Karpas-422 (cell line): ENCODE measurements around the gene MEIKIN. TPM values are rescaled to one million over a fixed set of nuclear protein-coding genes. Genes with fewer than 3 reads are reported as not detected.
"Not testable (repeated sequence)": the region's sequence is repeated elsewhere in the genome, so short reads cannot be mapped to it uniquely, and the experiment has no call there.

Source experiments
- DNase-seq: peaks from one replicate; pipeline ENCODE4 v3.0.0-alpha.2; 2015
- H2AFZ ChIP-seq: fragments of 200-600 bp; sonication (generic); 2 replicates; pipeline ENCODE4 v1.6.1; 2014; ENCODE audit warnings: antibody characterized with exemption, low read length, mixed read lengths
- H3K27ac ChIP-seq: fragments of 200-600 bp; sonication (generic); 2 replicates; pipeline ENCODE4 v1.5.1; 2014; ENCODE audit warnings: mild to moderate bottlenecking, low read length, moderate library complexity
- H3K27me3 ChIP-seq: fragments of 200-600 bp; sonication (generic); 2 replicates; pipeline ENCODE4 v1.6.1; 2014; ENCODE audit warnings: low read length, mixed read lengths
- H3K36me3 ChIP-seq: fragments of 200-600 bp; sonication (generic); 2 replicates; pipeline ENCODE4 v1.6.1; 2014; ENCODE audit warnings: low read length, mixed read lengths; ENCODE audit not compliant: insufficient read depth
- H3K4me1 ChIP-seq: fragments of 200-600 bp; sonication (generic); 2 replicates; pipeline ENCODE4 v1.6.1; 2014; ENCODE audit warnings: mild to moderate bottlenecking, low read length, mixed read lengths
- H3K4me2 ChIP-seq: fragments of 200-600 bp; sonication (generic); 2 replicates; pipeline ENCODE4 v1.6.1; 2014; ENCODE audit warnings: low read length, low read depth, mild to moderate bottlenecking; ENCODE audit not compliant: poor library complexity, severe bottlenecking
- H3K4me3 ChIP-seq: fragments of 200-600 bp; sonication (generic); 2 replicates; pipeline ENCODE4 v1.5.1; 2014; ENCODE audit warnings: mild to moderate bottlenecking, antibody characterized with exemption, low read length, mixed read lengths
- H3K79me2 ChIP-seq: fragments of 200-600 bp; sonication (generic); 2 replicates; pipeline ENCODE4 v1.6.1; 2014; ENCODE audit warnings: mild to moderate bottlenecking, low read length, mixed read lengths
- H3K9ac ChIP-seq: fragments of 200-600 bp; sonication (generic); 2 replicates; pipeline ENCODE4 v1.6.0; 2014; ENCODE audit warnings: low read length
- H3K9me2 ChIP-seq: fragments of 200-600 bp; sonication (generic), shearing (Covaris generic); replicated peaks from 2 replicates; pipeline ENCODE4 v1.6.0; 2014; ENCODE audit warnings: mild to moderate bottlenecking, low read length, moderate library complexity; ENCODE audit not compliant: insufficient read depth
- H3K9me3 ChIP-seq: fragments of 300-700, 200-600 bp; sonication (generic); 2 replicates; pipeline ENCODE4 v1.6.1; 2014; ENCODE audit warnings: low read length, mixed read lengths
- H4K20me1 ChIP-seq: fragments of 200-600 bp; sonication (generic); 2 replicates; pipeline ENCODE4 v1.6.1; 2014; ENCODE audit warnings: mild to moderate bottlenecking, antibody characterized with exemption, low read length, low read depth; ENCODE audit not compliant: insufficient read depth
- total RNA-seq: library from RNA; depleted of rRNA; stranded (reverse); fragments of >200 nt; shearing (Covaris generic); gene quantifications from 2 replicates; pipeline ENCODE4 v1.2.3, GENCODE V29; 2014; ENCODE audit warnings: low replicate concordance

The MEIKIN gene
- total RNA-seq, 1 experiment from 2014 or later: not detected

DNA sequence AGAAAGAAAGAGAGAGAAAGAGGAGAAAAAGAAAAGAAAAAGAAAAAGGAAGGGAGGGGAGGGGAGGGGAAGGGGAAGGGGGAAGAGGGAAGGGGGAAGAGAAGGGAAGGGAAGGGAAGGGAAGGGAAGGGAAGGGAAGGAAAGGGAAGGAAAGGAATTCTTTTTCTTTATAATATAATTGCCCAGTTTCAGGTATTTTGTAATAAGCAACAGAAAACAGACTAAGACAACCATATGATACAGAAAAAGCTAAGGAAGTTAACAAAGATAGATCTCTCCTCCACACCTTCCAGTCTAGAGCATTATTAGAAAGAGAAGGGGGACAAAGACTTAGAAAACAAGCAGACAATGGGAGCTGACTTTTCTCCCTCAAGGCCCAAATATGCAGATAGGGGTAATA lies 31.0 kb downstream of the MEIKIN start:
- Histone ChIP-seq H4K20me1 (no peaks in the 10 kb centered on the region), H3K9me3 (no peaks in the 10 kb centered on the region), H2AFZ (no peak overlapping the region), H3K36me3 (no peaks in the 10 kb centered on the region), H3K79me2 (no peaks in the 10 kb centered on the region), H3K9me2 (no peaks in the 10 kb centered on the region), H3K4me1 (no peaks in the 10 kb centered on the region), H3K9ac (no peak overlapping the region), H3K27me3 (0 out of 2 replicates have a peak, but pooled peaks cover 7% of the 10 kb centered on the region), H3K4me3 (no peak overlapping the region), H3K27ac (no peak overlapping the region), H3K4me2 (no peak overlapping the region)
- DNase-seq: no peak

- no peaks in the 10 kb centered on the region for H3K9me2 ChIP-seq
- H3K27ac ChIP-seq: no peak overlapping the region
- no peak overlapping the region for H2AFZ ChIP-seq
- no peaks in the 10 kb centered on the region for H3K9me3 ChIP-seq
- 0 out of 2 replicates have a peak, but pooled peaks cover 7% of the 10 kb centered on the region for H3K27me3 ChIP-seq
- DNase-seq: no peak
- no peak overlapping the region for H3K4me2 ChIP-seq
- H3K36me3 ChIP-seq: no peaks in the 10 kb centered on the region
- H4K20me1 ChIP-seq: no peaks in the 10 kb centered on the region
- H3K4me3 ChIP-seq: no peak overlapping the region
- H3K4me1 ChIP-seq: no peaks in the 10 kb centered on the region
- no peak overlapping the region for H3K9ac ChIP-seq
- H3K79me2 ChIP-seq: no peaks in the 10 kb centered on the region
Measured at GRCh38 chr5:131913603-131914002, 31.9 kb downstream of the MEIKIN start.

DNA sequence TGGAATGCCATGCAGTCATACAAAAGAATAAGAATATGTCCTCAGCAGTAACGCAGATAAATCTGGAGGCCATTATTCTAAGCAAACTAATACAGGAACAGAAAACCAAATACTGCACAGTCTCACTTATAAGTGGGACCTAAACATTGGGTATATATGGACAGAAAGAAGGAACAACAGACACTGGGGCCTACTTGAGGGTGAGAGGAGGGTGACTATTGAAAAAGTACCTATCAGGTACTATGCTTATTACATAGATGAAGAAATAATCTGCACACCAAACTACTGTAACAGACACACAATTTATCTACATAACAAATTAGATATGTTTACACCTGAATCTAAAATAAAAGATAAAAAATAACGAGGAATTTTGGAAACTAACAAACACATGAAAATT lies 38.8 kb downstream of the MEIKIN start:
- DNase-seq: no peak
- no peaks in the 10 kb centered on the region for H3K79me2 ChIP-seq
- H3K9ac ChIP-seq: no peak overlapping the region
- no peak overlapping the region for H3K27ac ChIP-seq
- no peaks in the 10 kb centered on the region for H3K36me3 ChIP-seq
- no peak overlapping the region for H2AFZ ChIP-seq
- no peak overlapping the region for H3K4me3 ChIP-seq
- no peaks in the 10 kb centered on the region for H3K4me1 ChIP-seq
- H3K4me2 ChIP-seq: no peak overlapping the region
- no peaks in the 10 kb centered on the region for H4K20me1 ChIP-seq
- H3K9me2 ChIP-seq: no peaks in the 10 kb centered on the region
- peaks cover 2% of the 10 kb centered on the region; the same call in 1 of the 2 replicates for H3K27me3 ChIP-seq
- H3K9me3 ChIP-seq: no peaks in the 10 kb centered on the region

- H3K27ac ChIP-seq, H3K4me3 ChIP-seq: not testable (repeated sequence)
Measured at GRCh38 chr5:131902266-131902665, 43.2 kb downstream of the MEIKIN start.

GRCh38 chr5:131899686-131900085 lies 45.8 kb downstream of the MEIKIN start:
- DNase-seq: no peak
- Histone ChIP-seq H4K20me1 (no peaks in the 10 kb centered on the region), H3K4me2 (no peak overlapping the region), H3K9ac (no peak overlapping the region), H2AFZ (no peak overlapping the region), H3K9me2 (no peaks in the 10 kb centered on the region), H3K4me3 (no peak overlapping the region), H3K27me3 (peaks cover 2% of the 10 kb centered on the region; the same call in 1 of the 2 replicates), H3K27ac (no peak overlapping the region), H3K36me3 (no peaks in the 10 kb centered on the region), H3K9me3 (no peaks in the 10 kb centered on the region), H3K4me1 (no peaks in the 10 kb centered on the region), H3K79me2 (no peaks in the 10 kb centered on the region)

More at GRCh38 chr5:131902266-131902665, 43.2 kb downstream of the MEIKIN start:
- DNase-seq, H3K4me1 ChIP-seq, H3K36me3 ChIP-seq, H3K9ac ChIP-seq, H2AFZ ChIP-seq, H3K4me2 ChIP-seq, H3K9me3 ChIP-seq, H3K27me3 ChIP-seq, H3K79me2 ChIP-seq, H4K20me1 ChIP-seq, H3K9me2 ChIP-seq: not testable (repeated sequence)

DNA sequence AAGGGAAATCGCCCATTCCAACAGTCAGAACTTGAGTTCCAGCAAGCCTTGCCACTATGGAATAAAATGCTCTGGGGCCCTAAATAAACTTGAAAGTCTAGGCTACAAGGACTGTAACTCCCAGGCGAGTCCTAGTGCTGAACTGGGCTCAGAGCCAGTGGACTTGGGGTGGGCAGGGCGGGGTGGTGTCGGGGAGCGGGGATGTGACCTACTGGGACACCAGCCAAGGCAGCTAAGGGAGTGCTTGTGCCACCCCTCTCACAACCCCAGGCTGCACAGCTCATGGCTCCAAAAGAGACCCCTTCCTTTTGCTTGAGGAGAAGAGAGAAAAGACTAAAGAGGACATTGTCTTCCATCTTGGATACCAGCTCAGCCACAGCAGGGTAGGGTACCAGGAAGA lies 61.5 kb downstream of the MEIKIN start:
- DNase-seq: no peak
- no peaks in the 10 kb centered on the region for H3K27me3 ChIP-seq
- H3K27ac ChIP-seq: no peak overlapping the region
- H2AFZ ChIP-seq: no peak overlapping the region
- no peaks in the 10 kb centered on the region for H3K79me2 ChIP-seq
- no peak overlapping the region for H3K9ac ChIP-seq
- H3K4me3 ChIP-seq: no peak overlapping the region
- no peaks in the 10 kb centered on the region for H3K36me3 ChIP-seq
- no peaks in the 10 kb centered on the region for H4K20me1 ChIP-seq
- no peak overlapping the region for H3K4me2 ChIP-seq
- H3K4me1 ChIP-seq: no peaks in the 10 kb centered on the region
- H3K9me3 ChIP-seq: no peaks in the 10 kb centered on the region
- no peaks in the 10 kb centered on the region for H3K9me2 ChIP-seq

- Histone ChIP-seq H2AFZ (no peak overlapping the region), H3K36me3 (no peaks in the 10 kb centered on the region), H3K79me2 (no peaks in the 10 kb centered on the region), H3K27me3 (no peaks in the 10 kb centered on the region), H3K4me2 (no peak overlapping the region), H3K27ac (no peak overlapping the region), H3K4me3 (no peak overlapping the region), H3K9me2 (no peaks in the 10 kb centered on the region), H3K9me3 (no peaks in the 10 kb centered on the region), H3K9ac (no peak overlapping the region), H3K4me1 (no peaks in the 10 kb centered on the region), H4K20me1 (no peaks in the 10 kb centered on the region)
- DNase-seq: no peak
Measured at GRCh38 chr5:131879705-131880104, 65.8 kb downstream of the MEIKIN start.

- no peaks in the 10 kb centered on the region for H3K79me2 ChIP-seq
- H3K4me2 ChIP-seq: no peak overlapping the region
- H3K27ac ChIP-seq: no peak overlapping the region
- no peak for DNase-seq
- H3K36me3 ChIP-seq: no peaks in the 10 kb centered on the region
- H3K4me3 ChIP-seq: no peak overlapping the region
- no peaks in the 10 kb centered on the region for H3K4me1 ChIP-seq
- no peaks in the 10 kb centered on the region for H3K9me2 ChIP-seq
- no peaks in the 10 kb centered on the region for H3K9me3 ChIP-seq
- H3K27me3 ChIP-seq: no peaks in the 10 kb centered on the region
- H4K20me1 ChIP-seq: no peaks in the 10 kb centered on the region
- no peak overlapping the region for H3K9ac ChIP-seq
- no peak overlapping the region for H2AFZ ChIP-seq
Measured at GRCh38 chr5:131877873-131878272, 67.6 kb downstream of the MEIKIN start.

GRCh38 chr5:131871251-131871650 lies 74.2 kb downstream of the MEIKIN start:
- H3K27ac ChIP-seq, H3K4me1 ChIP-seq, H3K79me2 ChIP-seq, H3K36me3 ChIP-seq, H3K9me2 ChIP-seq, H4K20me1 ChIP-seq, H3K27me3 ChIP-seq, H3K4me2 ChIP-seq, H3K9me3 ChIP-seq, H2AFZ ChIP-seq, H3K4me3 ChIP-seq, DNase-seq, H3K9ac ChIP-seq: not testable (repeated sequence)
